HEK293 (cell line): ENCODE data around the gene TCP11.

Experiments used
- CTCF ChIA-PET: fragments of 350-600 bp; formaldehyde crosslinking; extraction: SDS; loops from one replicate; lab custom pipeline; 2021; ENCODE audit warnings: antibody characterized with exemption; lab: Yijun Ruan, JAX
- POLR2A ChIA-PET: fragments of 300-600 bp; formaldehyde crosslinking; extraction: SDS; loops from one replicate; lab custom pipeline; 2020; ENCODE audit warnings: antibody characterized with exemption, inconsistent platforms; lab: Yijun Ruan, JAX
- H3K27ac ChIP-seq: fragments of 200-500 bp; sonication (Bioruptor generic); 2 replicates; pipeline ENCODE4 v1.5.1; 2014; ENCODE audit warnings: low read depth, low read length, control low read depth, inconsistent platforms; ENCODE audit errors: extremely low read depth
- H3K36me3 ChIP-seq, 2 experiments: fragments of 200-500 bp in 1 of 2; sonication (Bioruptor generic) in 1 of 2; 1 replicate in 1 of 2; 2 replicates in 1 of 2; pipeline ENCODE4 v1.5.1; 2014 to 2017; ENCODE audit warnings: inconsistent platforms in 2 of 2, low read length in 2 of 2; ENCODE audit not compliant: control insufficient read depth in 2 of 2, insufficient read depth in 1 of 2
- H3K4me1 ChIP-seq: fragments of 200-500 bp; sonication (Bioruptor generic); 2 replicates; pipeline ENCODE4 v1.5.1; 2014; ENCODE audit warnings: mild to moderate bottlenecking, low read length, inconsistent platforms; ENCODE audit not compliant: control insufficient read depth, insufficient read depth
- H3K4me3 ChIP-seq: 2 replicates; pipeline ENCODE4 v1.5.1; 2011; ENCODE audit warnings: low read depth, mild to moderate bottlenecking, control low read depth, low read length, moderate library complexity
- H3K9me3 ChIP-seq: fragments of 200-500 bp; sonication (Bioruptor generic); 2 replicates; pipeline ENCODE4 v1.5.1; 2014; ENCODE audit warnings: low read depth, low read length, inconsistent platforms; ENCODE audit not compliant: control insufficient read depth, insufficient read depth
- GLI2 ChIP-seq: fragments of 450-650 bp; formaldehyde crosslinking; IDR thresholded peaks from 2 replicates; pipeline ENCODE4; 2017; ENCODE audit warnings: missing biosample characterization, missing genetic modification characterization, low read depth, borderline replicate concordance
- KLF1 ChIP-seq: fragments of 450-650 bp; formaldehyde crosslinking; IDR thresholded peaks from 2 replicates; pipeline ENCODE4 v1.5.1; 2016; ENCODE audit warnings: missing biosample characterization, missing genetic modification characterization
- TCF7L2 ChIP-seq: IDR thresholded peaks from 2 replicates; pipeline ENCODE4 v1.6.1; 2011; ENCODE audit warnings: low read depth, mild to moderate bottlenecking, inconsistent platforms, low read length, moderate library complexity, borderline replicate concordance
- ZIC2 ChIP-seq: fragments of 450-650 bp; formaldehyde crosslinking; IDR thresholded peaks from 2 replicates; pipeline ENCODE4 v1.5.1; 2016; ENCODE audit warnings: missing biosample characterization, missing genetic modification characterization
- ZNF112 ChIP-seq: fragments of 450-650 bp; formaldehyde crosslinking; IDR thresholded peaks from 2 replicates; pipeline ENCODE4 v1.5.0; 2017; ENCODE audit warnings: missing biosample characterization, missing genetic modification characterization
- ZNF121 ChIP-seq: fragments of 450-650 bp; formaldehyde crosslinking; IDR thresholded peaks from 2 replicates; pipeline ENCODE4 v1.5.1; 2016; ENCODE audit warnings: missing biosample characterization, missing genetic modification characterization
- ZNF146 ChIP-seq: fragments of 450-650 bp; formaldehyde crosslinking; IDR thresholded peaks from 2 replicates; pipeline ENCODE4 v1.5.1; 2016; ENCODE audit warnings: missing biosample characterization, missing genetic modification characterization
- ZNF529 ChIP-seq: fragments of 450-650 bp; formaldehyde crosslinking; IDR thresholded peaks from 2 replicates; pipeline ENCODE4 v1.5.1; 2017; ENCODE audit warnings: missing genetic modification characterization, missing biosample characterization; ENCODE audit not compliant: insufficient replicate concordance
- ZNF548 ChIP-seq: fragments of 450-650 bp; formaldehyde crosslinking; IDR thresholded peaks from 2 replicates; pipeline ENCODE4 v1.5.1; 2016; ENCODE audit warnings: missing biosample characterization, missing genetic modification characterization
- ZNF664 ChIP-seq: fragments of 450-650 bp; formaldehyde crosslinking; IDR thresholded peaks from 2 replicates; pipeline ENCODE4 v1.5.1; 2016; ENCODE audit warnings: missing biosample characterization, missing genetic modification characterization
- ZNF776 ChIP-seq: fragments of 450-650 bp; formaldehyde crosslinking; IDR thresholded peaks from 2 replicates; pipeline ENCODE4 v1.5.0; 2017; ENCODE audit warnings: missing biosample characterization, missing genetic modification characterization, borderline replicate concordance
- ZNF837 ChIP-seq: fragments of 450-650 bp; formaldehyde crosslinking; IDR thresholded peaks from 2 replicates; pipeline ENCODE4 v1.5.1; 2016; ENCODE audit warnings: missing biosample characterization, missing genetic modification characterization
- ZSCAN16 ChIP-seq: fragments of 450-650 bp; formaldehyde crosslinking; IDR thresholded peaks from 2 replicates; pipeline ENCODE4 v1.5.1; 2016; ENCODE audit warnings: missing biosample characterization, missing genetic modification characterization
- TF ChIP-seq, protein P1 (sequence below): fragments of 450-650 bp; formaldehyde crosslinking; IDR thresholded peaks from 2 replicates; pipeline ENCODE4 v1.5.1; 2017; ENCODE audit warnings: missing biosample characterization, mild to moderate bottlenecking, missing genetic modification characterization, moderate library complexity
- TF ChIP-seq, protein P2 (sequence below): fragments of 450-650 bp; formaldehyde crosslinking; IDR thresholded peaks from 2 replicates; pipeline ENCODE4 v1.5.0; 2017; ENCODE audit warnings: missing biosample characterization, missing genetic modification characterization, borderline replicate concordance
- TF ChIP-seq, protein P3 (sequence below): fragments of 450-650 bp; formaldehyde crosslinking; IDR thresholded peaks from 2 replicates; pipeline ENCODE4 v1.5.1; 2016; ENCODE audit warnings: missing biosample characterization, missing genetic modification characterization
- TF ChIP-seq, protein P4 (sequence below): fragments of 450-650 bp; formaldehyde crosslinking; IDR thresholded peaks from 2 replicates; pipeline ENCODE4 v1.5.1; 2016; ENCODE audit warnings: missing biosample characterization, missing genetic modification characterization
- TF ChIP-seq, protein P5 (sequence below): fragments of 450-650 bp; formaldehyde crosslinking; IDR thresholded peaks from 2 replicates; pipeline ENCODE4 v1.5.1; 2016; ENCODE audit warnings: missing biosample characterization, missing genetic modification characterization

TCP11 gene

DNA sequence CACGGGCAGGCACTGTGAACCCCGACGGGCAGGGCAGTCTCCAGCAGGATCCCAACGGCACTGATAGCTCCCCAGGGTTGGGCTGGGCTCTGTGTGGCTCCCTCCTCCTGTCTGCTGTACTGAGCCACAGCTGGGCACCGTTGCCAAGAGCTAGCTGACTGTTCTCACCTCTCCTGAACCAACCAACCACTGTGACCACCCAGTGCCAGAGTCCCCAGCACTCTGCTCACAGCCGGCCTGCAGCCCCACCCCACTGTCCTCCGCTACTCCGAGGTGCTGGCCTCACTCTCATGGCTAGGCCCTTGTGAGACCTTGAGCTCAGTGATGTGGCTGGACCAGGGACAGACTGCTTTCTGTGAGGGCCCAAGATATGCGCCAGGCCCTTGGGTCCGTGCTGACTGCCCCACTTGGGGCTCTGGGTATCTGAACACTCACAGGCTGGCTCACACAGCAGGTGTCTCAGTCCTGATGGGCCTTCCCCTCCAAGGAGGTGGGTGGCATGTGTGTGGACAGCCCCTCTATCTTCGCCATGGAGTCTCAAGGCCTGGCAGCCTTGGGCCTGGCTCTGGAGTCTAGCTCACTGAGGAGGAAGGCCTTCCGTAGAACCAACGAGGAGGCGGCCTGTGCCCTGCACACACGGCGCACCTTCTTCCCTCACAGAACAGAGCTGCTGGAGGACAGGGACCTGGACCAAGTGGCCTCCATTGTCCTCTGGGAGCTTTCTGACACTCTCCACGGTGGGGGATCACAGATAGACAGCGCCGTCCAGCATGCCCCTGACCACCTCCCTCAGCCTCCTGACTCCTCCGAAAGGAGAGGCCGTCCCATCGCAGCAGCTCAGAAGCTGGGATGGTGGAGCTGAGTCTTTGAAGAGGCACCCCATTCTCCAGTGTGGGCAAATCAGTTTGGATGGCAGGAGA is 53.5 kb downstream of the TCP11 start:
- TF ChIP-seq ZSCAN16 (no peak), ZNF837 (no peak), GLI2 (tag by site-specific recombination) (no peak), TCF7L2 (no peak), KLF1 (tag by site-specific recombination) (no peak), ZNF529 (tag by site-specific recombination) (no peak), ZIC2 (tag by site-specific recombination) (peak; percentile 35; the same call in 1 of the 2 replicates)
- TF ChIP-seq, protein P1, sequence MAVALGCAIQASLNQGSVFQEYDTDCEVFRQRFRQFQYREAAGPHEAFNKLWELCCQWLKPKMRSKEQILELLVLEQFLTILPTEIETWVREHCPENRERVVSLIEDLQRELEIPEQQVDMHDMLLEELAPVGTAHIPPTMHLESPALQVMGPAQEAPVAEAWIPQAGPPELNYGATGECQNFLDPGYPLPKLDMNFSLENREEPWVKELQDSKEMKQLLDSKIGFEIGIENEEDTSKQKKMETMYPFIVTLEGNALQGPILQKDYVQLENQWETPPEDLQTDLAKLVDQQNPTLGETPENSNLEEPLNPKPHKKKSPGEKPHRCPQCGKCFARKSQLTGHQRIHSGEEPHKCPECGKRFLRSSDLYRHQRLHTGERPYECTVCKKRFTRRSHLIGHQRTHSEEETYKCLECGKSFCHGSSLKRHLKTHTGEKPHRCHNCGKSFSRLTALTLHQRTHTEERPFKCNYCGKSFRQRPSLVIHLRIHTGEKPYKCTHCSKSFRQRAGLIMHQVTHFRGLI (tag by site-specific recombination) = peak; percentile 50; the same call in 1 of the 2 replicates
- TF ChIP-seq, protein P2, sequence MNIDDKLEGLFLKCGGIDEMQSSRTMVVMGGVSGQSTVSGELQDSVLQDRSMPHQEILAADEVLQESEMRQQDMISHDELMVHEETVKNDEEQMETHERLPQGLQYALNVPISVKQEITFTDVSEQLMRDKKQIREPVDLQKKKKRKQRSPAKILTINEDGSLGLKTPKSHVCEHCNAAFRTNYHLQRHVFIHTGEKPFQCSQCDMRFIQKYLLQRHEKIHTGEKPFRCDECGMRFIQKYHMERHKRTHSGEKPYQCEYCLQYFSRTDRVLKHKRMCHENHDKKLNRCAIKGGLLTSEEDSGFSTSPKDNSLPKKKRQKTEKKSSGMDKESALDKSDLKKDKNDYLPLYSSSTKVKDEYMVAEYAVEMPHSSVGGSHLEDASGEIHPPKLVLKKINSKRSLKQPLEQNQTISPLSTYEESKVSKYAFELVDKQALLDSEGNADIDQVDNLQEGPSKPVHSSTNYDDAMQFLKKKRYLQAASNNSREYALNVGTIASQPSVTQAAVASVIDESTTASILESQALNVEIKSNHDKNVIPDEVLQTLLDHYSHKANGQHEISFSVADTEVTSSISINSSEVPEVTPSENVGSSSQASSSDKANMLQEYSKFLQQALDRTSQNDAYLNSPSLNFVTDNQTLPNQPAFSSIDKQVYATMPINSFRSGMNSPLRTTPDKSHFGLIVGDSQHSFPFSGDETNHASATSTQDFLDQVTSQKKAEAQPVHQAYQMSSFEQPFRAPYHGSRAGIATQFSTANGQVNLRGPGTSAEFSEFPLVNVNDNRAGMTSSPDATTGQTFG (tag by site-specific recombination) = no peak
- ChIA-PET CTCF (interaction anchor here (0.6 to 1.8 kb wide), 2 partner anchors 8 to 258 kb away, joined by 5 to 6 read pairs; no protein-coding TSS in a partner anchor), POLR2A (interaction anchor here (0.5 kb wide), 1 partner anchor 23 kb away, joined by 4 read pairs; no protein-coding TSS in a partner anchor)
- no peak overlapping the region for H3K27ac ChIP-seq
- no peaks in the 10 kb centered on the region for H3K4me1 ChIP-seq
- H3K36me3 ChIP-seq = peaks cover 0 to 55% of the 10 kb centered on the region in 2 experiments; a peak in 1 of 3 replicates
- H3K4me3 ChIP-seq = no peak overlapping the region
- no peaks in the 10 kb centered on the region for H3K9me3 ChIP-seq

DNA sequence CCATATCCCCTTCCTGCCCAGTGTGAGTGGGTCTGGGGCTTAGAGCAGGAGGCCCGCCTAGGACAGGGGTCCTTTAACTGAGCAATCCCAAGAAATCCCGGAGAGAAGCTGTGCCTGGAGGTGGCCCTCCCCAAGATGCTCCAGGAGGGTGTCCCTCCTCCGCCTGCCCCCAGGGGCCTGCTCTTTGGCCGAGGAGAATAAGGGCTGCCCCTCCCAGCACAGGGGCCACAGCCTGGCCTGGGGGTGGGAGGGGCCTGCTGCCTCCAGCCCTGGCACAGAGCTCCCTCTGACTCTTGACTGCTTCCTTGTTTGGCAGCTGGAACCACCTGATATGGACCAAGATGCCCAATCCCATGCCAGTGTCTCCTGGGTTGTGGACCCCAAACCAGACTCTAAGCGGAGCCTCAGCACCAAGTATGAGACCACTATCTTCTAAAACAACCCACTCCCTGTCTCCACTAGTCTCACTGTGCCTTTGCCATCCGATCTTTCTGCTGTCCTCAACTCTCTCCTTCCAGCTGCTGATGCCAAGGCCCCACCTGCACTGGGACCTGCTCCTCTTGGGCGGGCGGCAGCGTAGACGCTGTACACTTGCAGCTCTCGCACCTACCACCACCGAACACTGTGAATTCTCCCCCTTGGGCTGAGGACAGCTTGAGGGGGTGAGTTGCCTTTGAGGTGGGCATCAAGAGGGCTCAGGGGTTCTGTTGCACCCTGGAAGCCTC is 54.3 kb downstream of the TCP11 start:
- Histone ChIP-seq H3K4me1 (no peaks in the 10 kb centered on the region), H3K36me3 (peaks cover 0 to 63% of the 10 kb centered on the region in 2 experiments; a peak in 1 of 3 replicates), H3K27ac (no peak overlapping the region), H3K4me3 (no peak overlapping the region), H3K9me3 (no peaks in the 10 kb centered on the region)
- CTCF ChIA-PET = interaction anchor here (0.6 kb wide), 1 partner anchor 258 kb away, joined by 5 read pairs; no protein-coding TSS in a partner anchor
- TF ChIP-seq ZNF664 (tag by site-specific recombination) (no peak), ZNF146 (tag by site-specific recombination) (no peak), ZNF548 (tag by site-specific recombination) (no peak), ZSCAN16 (no peak), ZNF112 (tag by site-specific recombination) (no peak), ZNF121 (tag by site-specific recombination) (no peak), ZNF776 (no peak)
- TF ChIP-seq, protein P3, sequence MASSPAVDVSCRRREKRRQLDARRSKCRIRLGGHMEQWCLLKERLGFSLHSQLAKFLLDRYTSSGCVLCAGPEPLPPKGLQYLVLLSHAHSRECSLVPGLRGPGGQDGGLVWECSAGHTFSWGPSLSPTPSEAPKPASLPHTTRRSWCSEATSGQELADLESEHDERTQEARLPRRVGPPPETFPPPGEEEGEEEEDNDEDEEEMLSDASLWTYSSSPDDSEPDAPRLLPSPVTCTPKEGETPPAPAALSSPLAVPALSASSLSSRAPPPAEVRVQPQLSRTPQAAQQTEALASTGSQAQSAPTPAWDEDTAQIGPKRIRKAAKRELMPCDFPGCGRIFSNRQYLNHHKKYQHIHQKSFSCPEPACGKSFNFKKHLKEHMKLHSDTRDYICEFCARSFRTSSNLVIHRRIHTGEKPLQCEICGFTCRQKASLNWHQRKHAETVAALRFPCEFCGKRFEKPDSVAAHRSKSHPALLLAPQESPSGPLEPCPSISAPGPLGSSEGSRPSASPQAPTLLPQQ (tag by site-specific recombination) = no peak
- TF ChIP-seq, protein P4, sequence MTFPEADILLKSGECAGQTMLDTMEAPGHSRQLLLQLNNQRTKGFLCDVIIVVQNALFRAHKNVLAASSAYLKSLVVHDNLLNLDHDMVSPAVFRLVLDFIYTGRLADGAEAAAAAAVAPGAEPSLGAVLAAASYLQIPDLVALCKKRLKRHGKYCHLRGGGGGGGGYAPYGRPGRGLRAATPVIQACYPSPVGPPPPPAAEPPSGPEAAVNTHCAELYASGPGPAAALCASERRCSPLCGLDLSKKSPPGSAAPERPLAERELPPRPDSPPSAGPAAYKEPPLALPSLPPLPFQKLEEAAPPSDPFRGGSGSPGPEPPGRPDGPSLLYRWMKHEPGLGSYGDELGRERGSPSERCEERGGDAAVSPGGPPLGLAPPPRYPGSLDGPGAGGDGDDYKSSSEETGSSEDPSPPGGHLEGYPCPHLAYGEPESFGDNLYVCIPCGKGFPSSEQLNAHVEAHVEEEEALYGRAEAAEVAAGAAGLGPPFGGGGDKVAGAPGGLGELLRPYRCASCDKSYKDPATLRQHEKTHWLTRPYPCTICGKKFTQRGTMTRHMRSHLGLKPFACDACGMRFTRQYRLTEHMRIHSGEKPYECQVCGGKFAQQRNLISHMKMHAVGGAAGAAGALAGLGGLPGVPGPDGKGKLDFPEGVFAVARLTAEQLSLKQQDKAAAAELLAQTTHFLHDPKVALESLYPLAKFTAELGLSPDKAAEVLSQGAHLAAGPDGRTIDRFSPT (tag by site-specific recombination) = no peak
- TF ChIP-seq, protein P5, sequence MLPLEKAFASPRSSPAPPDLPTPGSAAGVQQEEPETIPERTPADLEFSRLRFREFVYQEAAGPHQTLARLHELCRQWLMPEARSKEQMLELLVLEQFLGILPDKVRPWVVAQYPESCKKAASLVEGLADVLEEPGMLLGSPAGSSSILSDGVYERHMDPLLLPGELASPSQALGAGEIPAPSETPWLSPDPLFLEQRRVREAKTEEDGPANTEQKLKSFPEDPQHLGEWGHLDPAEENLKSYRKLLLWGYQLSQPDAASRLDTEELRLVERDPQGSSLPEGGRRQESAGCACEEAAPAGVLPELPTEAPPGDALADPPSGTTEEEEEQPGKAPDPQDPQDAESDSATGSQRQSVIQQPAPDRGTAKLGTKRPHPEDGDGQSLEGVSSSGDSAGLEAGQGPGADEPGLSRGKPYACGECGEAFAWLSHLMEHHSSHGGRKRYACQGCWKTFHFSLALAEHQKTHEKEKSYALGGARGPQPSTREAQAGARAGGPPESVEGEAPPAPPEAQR = no peak
- POLR2A ChIA-PET = interaction anchor here (0.7 kb wide), 1 partner anchor 21 kb away, joined by 3 read pairs; no protein-coding TSS in a partner anchor
